ENCODE data around the gene TMEM243. TPM values are rescaled to one million over a fixed set of nuclear protein-coding genes. Genes with fewer than 3 reads are reported as not detected.

TMEM243 gene
- total and polyA plus RNA-seq, 2 donors (not counting 3 experiments of a cell fraction or from before 2014, with no cell fraction given): 26.9 to 28.8 TPM

GRCh38 chr7:87202208-87202607 is 17.3 kb downstream of the TMEM243 start:
- Histone ChIP-seq H3K9me1 (replicated peaks; ENCODE audit: control insufficient read depth, extremely low read depth, insufficient read depth, low read length) (no peaks in the 10 kb centered on the region), H3K79me2 (ENCODE audit: control insufficient read depth, insufficient read depth, low read length) (peaks cover 45% of the 10 kb centered on the region), H3K4me1 (ENCODE audit: control insufficient read depth, extremely low read depth, insufficient read depth, low read length) (no peaks in the 10 kb centered on the region), H4K20me1 (replicated peaks; ENCODE audit: control insufficient read depth, extremely low read depth, insufficient read depth, low read length) (no peaks in the 10 kb centered on the region), H3K9ac (replicated peaks; ENCODE audit: extremely low read depth, insufficient read depth, low read length) (no peak overlapping the region), H3K4me2 (ENCODE audit: insufficient read depth, low read length) (no peak overlapping the region), H3K4me3 (replicated peaks in 1 of 3; ENCODE audit: insufficient read depth in 1 of 3, low read depth in 1 of 3, low read length in 3 of 3) (no peak overlapping the region), H3K9me3 (replicated peaks; ENCODE audit: control insufficient read depth, insufficient read depth, low read length) (no peaks in the 10 kb centered on the region), H3K27me3 (ENCODE audit: control insufficient read depth in 2 of 2, insufficient read depth in 2 of 2, low read length in 2 of 2) (no peaks in the 10 kb centered on the region), H2AFZ (ENCODE audit: low read depth, low read length) (no peak overlapping the region), H3K36me3 (ENCODE audit: control insufficient read depth in 2 of 2, extremely low read depth in 1 of 2, insufficient read depth in 2 of 2, low read length in 2 of 2) (peaks cover 2 to 7% of the 10 kb centered on the region in 2 experiments), H3K27ac (ENCODE audit: insufficient read depth, low read depth, low read length) (no peak overlapping the region)
- TF ChIP-seq FOS (IDR thresholded peaks at IDR 0.05; ENCODE audit: borderline replicate concordance, insufficient read depth, low read length) (no peak), POLR2A (IDR thresholded peaks at IDR 0.05; ENCODE audit: low read depth, low read length) (peak; percentile 36), MAX (IDR thresholded peaks at IDR 0.05; ENCODE audit: insufficient read depth, insufficient read length) (no peak), MYC (IDR thresholded peaks at IDR 0.05; ENCODE audit: low read depth, low read length) (no peak), GATA2 (IDR thresholded peaks at IDR 0.05; ENCODE audit: insufficient read depth, insufficient read length, low read depth, low read length) (no peak)
- ChIA-PET POLR2A (no interaction called here), CTCF (interaction anchor here (1.9 kb wide), 1 partner anchor 15 kb away, joined by 8 read pairs; no protein-coding TSS in a partner anchor)
- DNase-seq (ENCODE audit: low read depth, low spot score) (no peak), FAIRE-seq (no peak)
- intact Hi-C loops (cut with micrococcal nuclease): no loop called here
- dilution Hi-C loops (cut with MboI; ENCODE audit: extremely low pct_ligation_motif_present, low sequenced_read_pairs): no loop called here
- BruUV-seq (replicated peaks): no TSS peak

GRCh38 chr7:87199700-87200450 is 19.7 kb downstream of the TMEM243 start:
- BruUV-seq (replicated peaks): no TSS peak
- no peaks in the 10 kb centered on the region for H3K9me1 ChIP-seq (replicated peaks; ENCODE audit: control insufficient read depth, extremely low read depth, insufficient read depth, low read length)
- no peak overlapping the region for H3K27ac ChIP-seq (ENCODE audit: insufficient read depth, low read depth, low read length)
- H3K27me3 ChIP-seq (ENCODE audit: control insufficient read depth in 2 of 2, insufficient read depth in 2 of 2, low read length in 2 of 2): no peaks in the 10 kb centered on the region
- CTCF ChIA-PET: no interaction called here
- H3K9me3 ChIP-seq (replicated peaks; ENCODE audit: control insufficient read depth, insufficient read depth, low read length): no peaks in the 10 kb centered on the region
- H3K4me1 ChIP-seq (ENCODE audit: control insufficient read depth, extremely low read depth, insufficient read depth, low read length): no peaks in the 10 kb centered on the region
- TF ChIP-seq MYC (IDR thresholded peaks at IDR 0.05; ENCODE audit: low read depth, low read length): no peak
- TF ChIP-seq FOS (IDR thresholded peaks at IDR 0.05; ENCODE audit: borderline replicate concordance, insufficient read depth, low read length): no peak
- no peak for TF ChIP-seq EZH2 (IDR thresholded peaks at IDR 0.05; ENCODE audit: borderline replicate concordance, low read depth, low read length, severe bottlenecking)
- TF ChIP-seq CTCF (IDR thresholded peaks at IDR 0.05; ENCODE audit: extremely low read depth in 1 of 2, insufficient read depth in 1 of 2, low read depth in 1 of 2, low read length in 2 of 2): no peak
- TF ChIP-seq POLR2AphosphoS5 (IDR thresholded peaks at IDR 0.05; ENCODE audit: insufficient read depth, low read depth, low read length): no peak
- no peak for TF ChIP-seq JUN (IDR thresholded peaks at IDR 0.05; ENCODE audit: borderline replicate concordance, insufficient read depth, insufficient read length, low read depth)
- no peak for TF ChIP-seq MAX (IDR thresholded peaks at IDR 0.05; ENCODE audit: insufficient read depth, insufficient read length)
- no peak for TF ChIP-seq POLR2A (IDR thresholded peaks at IDR 0.05; ENCODE audit: low read depth, low read length)
- no peak for TF ChIP-seq GATA2 (IDR thresholded peaks at IDR 0.05; ENCODE audit: insufficient read depth, insufficient read length, low read depth, low read length)
- POLR2A ChIA-PET: interaction anchor here (1.4 kb wide), 1 partner anchor 19 kb away, joined by 4 read pairs; the partner anchor contains the start of gene TMEM243
- no peak overlapping the region for H3K4me3 ChIP-seq (replicated peaks in 1 of 3; ENCODE audit: insufficient read depth in 1 of 3, low read depth in 1 of 3, low read length in 3 of 3)
- no peaks in the 10 kb centered on the region for H4K20me1 ChIP-seq (replicated peaks; ENCODE audit: control insufficient read depth, extremely low read depth, insufficient read depth, low read length)
- H3K79me2 ChIP-seq (ENCODE audit: control insufficient read depth, insufficient read depth, low read length): peaks cover 34% of the 10 kb centered on the region
- dilution Hi-C loops (cut with MboI; ENCODE audit: extremely low pct_ligation_motif_present, low sequenced_read_pairs) (no loop called here), intact Hi-C loops (cut with micrococcal nuclease) (loop anchor here (2.0 to 10.0 kb wide), 2 partner anchors 15 to 55 kb away; no protein-coding TSS in a partner anchor)
- H2AFZ ChIP-seq (ENCODE audit: low read depth, low read length): no peak overlapping the region
- H3K4me2 ChIP-seq (ENCODE audit: insufficient read depth, low read length): no peak overlapping the region
- DNase-seq (ENCODE audit: low read depth, low spot score) (peak; percentile 13), FAIRE-seq (no peak)
- peaks cover 7 to 27% of the 10 kb centered on the region in 2 experiments for H3K36me3 ChIP-seq (ENCODE audit: control insufficient read depth in 2 of 2, extremely low read depth in 1 of 2, insufficient read depth in 2 of 2, low read length in 2 of 2)
- no peak overlapping the region for H3K9ac ChIP-seq (replicated peaks; ENCODE audit: extremely low read depth, insufficient read depth, low read length)

Data from endothelial cell of umbilical vein (primary cell).